Right atrium auricular region (tissue), 2 donors: ENCODE data around the gene IRX5. TPM values are rescaled to one million over a fixed set of nuclear protein-coding genes. Genes with fewer than 3 reads are reported as not detected.

Experiments
- DNase-seq: peaks from one replicate; pipeline ENCODE4 v3.0.0-alpha.2; 2019; ENCODE audit warnings: low spot score
- H3K27ac ChIP-seq, 2 donors: fragments of 200-600 bp; sonication (generic); 1 replicate in 1 of 2; 2 replicates in 1 of 2; pipeline ENCODE4 v1.5.1; 2016 to 2019
- H3K27me3 ChIP-seq, 2 donors: fragments of 200-600 bp; sonication (generic); one replicate each; pipeline versions ENCODE4 v1.5.1 to v1.6.0; 2017 to 2019
- H3K36me3 ChIP-seq: fragments of 200-600 bp; sonication (generic); one replicate; pipeline ENCODE4 v1.5.1; 2016
- H3K4me1 ChIP-seq, 2 donors: fragments of 200-600 bp; sonication (generic); one replicate each; pipeline versions ENCODE4 v1.5.1 to v1.6.0; 2017 to 2019
- H3K4me3 ChIP-seq, 2 donors: fragments of 200-600 bp; sonication (generic); 1 replicate in 1 of 2; 2 replicates in 1 of 2; pipeline ENCODE4 v1.5.1; 2017 to 2019; ENCODE audit warnings: mild to moderate bottlenecking in 1 of 2, moderate library complexity in 1 of 2
- H3K9me3 ChIP-seq, 2 donors: fragments of 200-600 bp; sonication (generic); one replicate each; pipeline ENCODE4 v1.5.1; 2019
- total RNA-seq, 2 donors: library from RNA; depleted of rRNA; stranded (reverse); fragments of >200 nt; gene quantifications; one replicate each; pipeline ENCODE4 v1.1.0, GENCODE V29; 2016
- TF ChIP-seq, protein P1 (sequence below), 2 donors: fragments of 200-600 bp; sonication (generic); IDR thresholded peaks; one replicate each; pipeline ENCODE4 v1.5.1; 2019; ENCODE audit warnings: antibody characterized with exemption in 2 of 2

The IRX5 gene
- total RNA-seq, 2 donors from 2014 or later: 0.59 to 4.1 TPM

DNA sequence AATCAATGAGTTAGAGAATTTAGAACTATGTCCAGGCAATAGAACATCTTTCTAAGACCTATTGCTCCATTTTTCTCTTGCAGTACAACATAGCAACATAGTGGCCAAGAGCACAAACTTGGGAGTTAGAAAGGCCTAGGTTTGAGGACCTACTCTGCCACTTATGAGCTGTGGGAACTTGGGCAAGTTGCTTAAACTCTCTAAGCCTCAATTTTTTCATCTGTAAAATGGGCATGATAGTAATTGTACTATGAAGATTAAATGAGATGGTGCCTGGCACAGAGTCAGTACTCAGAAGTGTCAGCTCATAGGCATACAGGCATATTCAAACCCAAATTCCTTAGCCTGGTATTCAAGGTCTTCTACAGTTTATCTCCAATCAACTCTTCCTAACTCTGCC lies 25.1 kb downstream of the IRX5 start:
- Histone ChIP-seq H3K36me3 (no peaks in the 10 kb centered on the region), H3K27ac (no peak overlapping the region), H3K9me3 (no peaks in the 10 kb centered on the region), H3K4me3 (no peak overlapping the region), H3K27me3 (no peaks in the 10 kb centered on the region), H3K4me1 (no peaks in the 10 kb centered on the region)
- DNase-seq: no peak
- TF ChIP-seq, protein P1, sequence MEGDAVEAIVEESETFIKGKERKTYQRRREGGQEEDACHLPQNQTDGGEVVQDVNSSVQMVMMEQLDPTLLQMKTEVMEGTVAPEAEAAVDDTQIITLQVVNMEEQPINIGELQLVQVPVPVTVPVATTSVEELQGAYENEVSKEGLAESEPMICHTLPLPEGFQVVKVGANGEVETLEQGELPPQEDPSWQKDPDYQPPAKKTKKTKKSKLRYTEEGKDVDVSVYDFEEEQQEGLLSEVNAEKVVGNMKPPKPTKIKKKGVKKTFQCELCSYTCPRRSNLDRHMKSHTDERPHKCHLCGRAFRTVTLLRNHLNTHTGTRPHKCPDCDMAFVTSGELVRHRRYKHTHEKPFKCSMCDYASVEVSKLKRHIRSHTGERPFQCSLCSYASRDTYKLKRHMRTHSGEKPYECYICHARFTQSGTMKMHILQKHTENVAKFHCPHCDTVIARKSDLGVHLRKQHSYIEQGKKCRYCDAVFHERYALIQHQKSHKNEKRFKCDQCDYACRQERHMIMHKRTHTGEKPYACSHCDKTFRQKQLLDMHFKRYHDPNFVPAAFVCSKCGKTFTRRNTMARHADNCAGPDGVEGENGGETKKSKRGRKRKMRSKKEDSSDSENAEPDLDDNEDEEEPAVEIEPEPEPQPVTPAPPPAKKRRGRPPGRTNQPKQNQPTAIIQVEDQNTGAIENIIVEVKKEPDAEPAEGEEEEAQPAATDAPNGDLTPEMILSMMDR (IDR thresholded peaks at IDR 0.05): no peak

DNA sequence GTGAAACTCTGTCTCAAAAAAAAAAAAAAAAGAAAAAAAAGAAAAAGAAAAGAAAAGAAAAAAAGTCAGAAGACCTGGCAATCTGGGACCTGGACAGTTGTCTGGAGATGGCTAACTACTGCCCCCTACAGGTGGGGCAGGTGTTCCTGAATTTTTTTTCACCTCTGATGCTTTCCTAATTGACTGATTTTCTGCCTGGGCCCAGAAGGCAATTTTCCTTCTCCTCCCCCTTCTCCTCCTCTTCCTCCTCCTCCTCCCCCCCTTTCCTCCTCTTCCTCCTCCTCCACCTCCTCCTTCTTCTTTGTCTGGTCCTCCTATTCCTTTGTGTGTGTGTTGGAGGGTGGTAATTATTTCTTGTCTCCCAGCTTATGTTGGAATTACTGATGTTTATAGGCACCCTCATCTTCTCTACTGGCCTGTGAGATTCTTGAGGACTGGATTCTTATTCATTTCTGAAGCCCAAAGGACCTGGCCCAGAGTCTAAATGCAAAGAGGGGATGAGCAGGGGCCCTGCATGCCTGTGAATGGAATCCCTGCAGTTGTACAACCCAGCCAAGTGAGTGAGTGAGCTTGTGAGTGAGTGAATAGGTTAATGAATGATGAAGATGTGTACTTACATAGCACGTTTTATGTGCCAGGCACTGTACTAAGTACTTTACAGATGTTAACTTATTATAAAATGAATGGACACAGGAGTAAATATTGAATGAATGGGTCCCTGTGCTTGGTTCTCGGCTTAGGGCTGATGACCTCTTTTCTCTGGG lies 26.9 kb downstream of the IRX5 start:
- no peaks in the 10 kb centered on the region for H3K36me3 ChIP-seq
- H3K4me1 ChIP-seq: no peaks in the 10 kb centered on the region
- no peaks in the 10 kb centered on the region for H3K27me3 ChIP-seq
- H3K27ac ChIP-seq: no peak overlapping the region
- TF ChIP-seq, protein P1 (IDR thresholded peaks at IDR 0.05): peak in 1 of 2 donors; percentile 48
- no peak for DNase-seq
- H3K9me3 ChIP-seq: no peaks in the 10 kb centered on the region
- H3K4me3 ChIP-seq: no peak overlapping the region

DNA sequence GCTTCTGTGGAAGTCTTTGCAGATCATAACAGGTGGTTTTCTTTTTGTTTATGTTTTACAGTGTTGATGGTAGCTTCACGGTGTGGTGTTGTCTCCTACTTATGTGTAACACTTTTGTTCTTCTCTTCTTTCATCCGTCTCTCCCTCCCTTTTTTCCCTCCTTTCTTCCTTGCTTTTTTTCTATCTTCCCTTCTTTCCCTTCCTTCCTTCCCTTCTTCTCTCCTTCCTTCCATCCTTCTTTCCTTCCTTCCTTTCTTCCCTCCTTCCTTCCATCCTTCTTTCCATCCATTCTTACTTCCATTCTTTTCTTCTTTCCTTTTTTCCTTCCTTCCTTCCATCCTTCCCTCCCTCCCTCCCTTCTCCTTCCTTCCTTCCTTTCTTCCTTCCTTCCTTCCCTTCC lies 31.4 kb downstream of the IRX5 start:
- no peaks in the 10 kb centered on the region for H3K36me3 ChIP-seq
- DNase-seq: no peak
- no peak overlapping the region for H3K4me3 ChIP-seq
- H3K27me3 ChIP-seq: no peaks in the 10 kb centered on the region
- no peaks in the 10 kb centered on the region for H3K9me3 ChIP-seq
- H3K27ac ChIP-seq: no peak overlapping the region
- TF ChIP-seq, protein P1 (IDR thresholded peaks at IDR 0.05): no peak
- no peaks in the 10 kb centered on the region for H3K4me1 ChIP-seq

DNA sequence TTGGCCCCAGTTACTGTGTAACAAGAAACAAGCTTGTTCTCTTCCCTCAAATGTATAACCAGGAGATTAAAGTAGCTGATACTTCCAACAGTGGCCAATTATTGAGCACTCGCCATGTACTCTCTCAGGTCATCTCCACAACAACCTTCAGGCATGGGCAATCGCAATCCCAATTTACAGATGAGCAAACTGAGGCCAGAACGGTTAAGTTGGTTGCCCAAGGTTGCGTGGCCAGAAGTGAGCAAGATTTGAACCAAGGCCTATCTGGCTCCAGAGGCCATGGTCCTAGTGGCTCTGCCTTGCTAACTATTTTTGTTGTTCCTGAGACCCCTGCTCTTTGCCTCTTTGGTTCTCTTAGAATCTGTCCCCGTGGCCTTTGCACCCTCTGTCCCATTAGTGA lies 33.6 kb downstream of the IRX5 start:
- H3K27ac ChIP-seq: no peak overlapping the region
- no peaks in the 10 kb centered on the region for H3K4me1 ChIP-seq
- no peak for DNase-seq
- no peaks in the 10 kb centered on the region for H3K9me3 ChIP-seq
- TF ChIP-seq, protein P1 (IDR thresholded peaks at IDR 0.05): no peak
- H3K36me3 ChIP-seq: no peaks in the 10 kb centered on the region
- no peak overlapping the region for H3K4me3 ChIP-seq
- no peaks in the 10 kb centered on the region for H3K27me3 ChIP-seq

DNA sequence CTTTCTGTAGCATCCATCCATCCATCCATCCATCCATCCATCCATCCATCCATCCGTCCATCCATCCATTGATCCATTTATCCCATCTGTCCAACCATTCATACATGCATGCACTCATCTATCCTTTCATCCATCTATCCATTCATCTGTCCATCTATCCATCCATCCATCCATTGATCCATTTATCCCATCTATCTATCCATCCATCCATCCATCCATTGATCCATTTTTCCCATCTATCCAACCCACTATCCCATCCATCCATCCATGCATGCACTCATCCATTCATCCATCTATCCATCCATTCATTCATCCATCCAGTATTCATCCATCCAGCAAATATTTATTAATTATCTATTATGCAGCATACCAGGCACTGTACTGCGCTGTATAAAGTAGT lies 34.8 kb downstream of the IRX5 start:
- TF ChIP-seq, protein P1 (IDR thresholded peaks at IDR 0.05): no peak
- H3K9me3 ChIP-seq: no peaks in the 10 kb centered on the region
- H3K36me3 ChIP-seq: no peaks in the 10 kb centered on the region
- no peaks in the 10 kb centered on the region for H3K27me3 ChIP-seq
- no peak for DNase-seq
- no peak overlapping the region for H3K4me3 ChIP-seq
- no peak overlapping the region for H3K27ac ChIP-seq
- no peaks in the 10 kb centered on the region for H3K4me1 ChIP-seq

DNA sequence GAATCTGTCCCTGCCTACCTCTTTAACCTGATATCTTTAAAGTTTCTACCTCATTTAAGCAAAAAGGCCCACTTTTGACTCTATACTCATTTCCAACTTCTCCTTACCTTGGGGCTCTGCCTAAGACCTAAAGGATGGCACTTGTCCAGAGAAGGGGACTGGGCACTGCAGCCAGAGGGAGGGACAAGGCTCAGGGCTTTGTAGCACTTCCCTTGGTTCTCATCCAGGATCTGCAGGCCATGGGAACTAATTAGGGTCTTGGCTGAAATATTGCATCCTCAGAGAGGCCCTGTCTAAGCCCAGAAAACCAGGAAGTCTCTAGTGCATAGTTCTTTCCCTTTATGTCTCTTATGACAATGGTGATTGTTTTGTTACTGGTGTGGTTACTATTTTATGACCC lies 37.3 kb downstream of the IRX5 start:
- H3K4me1 ChIP-seq: no peaks in the 10 kb centered on the region
- TF ChIP-seq, protein P1 (IDR thresholded peaks at IDR 0.05): no peak
- no peak overlapping the region for H3K4me3 ChIP-seq
- no peak overlapping the region for H3K27ac ChIP-seq
- no peaks in the 10 kb centered on the region for H3K9me3 ChIP-seq
- no peak for DNase-seq
- no peaks in the 10 kb centered on the region for H3K36me3 ChIP-seq
- H3K27me3 ChIP-seq: no peaks in the 10 kb centered on the region
